Spleen (tissue), 11 donors: Measurements from ENCODE around the gene THSD7A. TPM values are rescaled to one million over a fixed set of nuclear protein-coding genes. Genes with fewer than 3 reads are reported as not detected.

Source experiments
- DNase-seq: peaks from one replicate; pipeline ENCODE4 v3.0.0-alpha.2; 2020
- H3K27ac ChIP-seq, 8 donors: fragments of 200-600 bp; sonication (generic) in 7 of 8; 1 replicate in 4 of 8; 2 replicates in 4 of 8; pipeline versions ENCODE4 v1.5.0 to v1.8.0; 2016 to 2021; ENCODE audit warnings: inconsistent platforms in 4 of 8, mild to moderate bottlenecking in 4 of 8, moderate library complexity in 1 of 8
- H3K27me3 ChIP-seq, 7 donors: fragments of 200-600 bp; sonication (generic) in 6 of 7; replicated peaks in 1 of 7; 1 replicate in 4 of 7; 2 replicates in 3 of 7; pipeline versions ENCODE4 v1.5.0 to v1.8.0; 2016 to 2021; ENCODE audit warnings: inconsistent platforms in 3 of 7, mild to moderate bottlenecking in 1 of 7
- H3K36me3 ChIP-seq, 6 donors: fragments of 200-600 bp; sonication (generic) in 5 of 6; 1 replicate in 4 of 6; 2 replicates in 2 of 6; pipeline versions ENCODE4 v1.5.0 to v1.8.0; 2016 to 2021; ENCODE audit warnings: inconsistent platforms in 2 of 6
- H3K4me1 ChIP-seq, 6 donors: fragments of 200-600 bp; sonication (generic) in 5 of 6; 1 replicate in 3 of 6; 2 replicates in 3 of 6; pipeline versions ENCODE4 v1.5.0 to v1.8.0; 2016 to 2021; ENCODE audit warnings: inconsistent platforms in 3 of 6
- H3K4me3 ChIP-seq, 8 donors: fragments of 200-600 bp; sonication (generic) in 7 of 8; 1 replicate in 4 of 8; 2 replicates in 4 of 8; pipeline versions ENCODE4 v1.5.0 to v1.8.0; 2016 to 2021; ENCODE audit warnings: inconsistent platforms in 4 of 8, mild to moderate bottlenecking in 4 of 8, moderate library complexity in 2 of 8
- H3K9me3 ChIP-seq, 8 donors: fragments of 200-600 bp; sonication (generic) in 7 of 8; 1 replicate in 4 of 8; 2 replicates in 4 of 8; pipeline versions ENCODE4 v1.5.0 to v1.8.0; 2016 to 2021; ENCODE audit warnings: inconsistent platforms in 4 of 8
- CTCF ChIP-seq, 11 experiments: fragments of 200-600 bp in 7 of 11; fragments of 450-650 bp in 4 of 11; sonication (generic) in 4 of 11; IDR thresholded peaks in 8 of 11; conservative IDR thresholded peaks in 3 of 11; 1 replicate in 7 of 11; 2 replicates in 4 of 11; pipeline versions ENCODE4 v1.4.0 to v1.8.0; 2016 to 2021; ENCODE audit warnings: antibody characterized with exemption in 11 of 11, inconsistent platforms in 4 of 11, mild to moderate bottlenecking in 1 of 11
- POLR2A ChIP-seq, 3 donors: fragments of 450-650 bp; IDR thresholded peaks; one replicate each; pipeline ENCODE4 v1.5.1; 2017; ENCODE audit warnings: antibody characterized with exemption in 3 of 3, mild to moderate bottlenecking in 1 of 3
- POLR2AphosphoS5 ChIP-seq, 3 donors: sonication (generic); formaldehyde crosslinking; IDR thresholded peaks; one replicate each; pipeline ENCODE4 v1.5.1; 2017; ENCODE audit warnings: antibody characterized with exemption in 3 of 3
- WGBS, 5 donors: extraction: QIAGEN DNeasy Blood & Tissue Kit in 3 of 5; methylation state at CpG; one replicate each; pipeline versions ENCODE4 v1.1.5 to v1.1.7; 2013 to 2018; 5-methylcytosine and 5-hydroxymethylcytosine counted together
- intact Hi-C: fragments of 100-400 bp; cut with DNase I; formaldehyde crosslinking; loops from one replicate; pipeline ENCODE4 v1.15.0; 2023; ENCODE audit warnings: low total_unique reads
- polyA plus RNA-seq, 3 donors: library from polyadenylated mRNA; stranded (reverse); fragments of 200-250 nt; gene quantifications; one replicate each; pipeline ENCODE4 v1.2.1, GENCODE V29; 2013
- total RNA-seq, 7 donors: library from RNA; depleted of rRNA in 3 of 7; stranded (reverse); fragments of >200 nt in 3 of 7; fragmentation: NEBNext Ultra II Directional in 4 of 7; extraction: Animal tissue kit (Norgen Biotek cat#: 25700) in 4 of 7; gene quantifications; one replicate each; pipeline versions ENCODE4 v1.1.0 to v1.2.1, GENCODE V29; 2016 to 2021
- donor health status: healthy with polysubstance abuse.
- donor health status: DM: no; HTN: no; CAD: no; lungs with moderate emphysema.
- donor health status: DM: no; HTN: no; CAD: no.
- donor health status: Bipolar disorder and iron deficiency.
- donor health status: healthy.
- donor health status: DM: no; HTN: no; CAD: no.
- donor health status: DM: yes; HTN: yes; CAD: no.

The THSD7A gene
- total and polyA plus RNA-seq, 10 donors, result 0.29 to 8.7 (median 4.2) TPM

GRCh38 chr7:11374629-11375028 lies 457.4 kb downstream of the THSD7A start:
- no peaks in the 10 kb centered on the region for H3K9me3 ChIP-seq
- H3K36me3 ChIP-seq, result no peaks in the 10 kb centered on the region
- H3K4me3 ChIP-seq, result no peak overlapping the region
- 72 to 90% (median 81%) methylated on average over 3 of the region's 3 CpGs for WGBS, 5 donors
- H3K27me3 ChIP-seq, result no peaks in the 10 kb centered on the region
- intact Hi-C loops, result no loop called here
- no peak for TF ChIP-seq CTCF (IDR thresholded peaks at IDR 0.05 in 8 of 11, conservative IDR thresholded peaks at IDR 0.05 in 3 of 11)
- no peak for TF ChIP-seq POLR2A (IDR thresholded peaks at IDR 0.05)
- no peak for TF ChIP-seq POLR2AphosphoS5 (IDR thresholded peaks at IDR 0.05)
- no peak for DNase-seq
- H3K4me1 ChIP-seq, result no peaks in the 10 kb centered on the region
- no peak overlapping the region for H3K27ac ChIP-seq

- WGBS, 5 donors, result 77 to 84% (median 80%) methylated on average over 2 of the region's 2 CpGs
- H3K27ac ChIP-seq, result no peak overlapping the region
- no peak overlapping the region for H3K4me3 ChIP-seq
- intact Hi-C loops, result no loop called here
- no peak for DNase-seq
- no peaks in the 10 kb centered on the region for H3K27me3 ChIP-seq
- peak in 2 of 11 experiments; percentile 30 to 32 for TF ChIP-seq CTCF (IDR thresholded peaks at IDR 0.05 in 8 of 11, conservative IDR thresholded peaks at IDR 0.05 in 3 of 11)
- no peak for TF ChIP-seq POLR2AphosphoS5 (IDR thresholded peaks at IDR 0.05)
- H3K4me1 ChIP-seq, result no peaks in the 10 kb centered on the region
- H3K36me3 ChIP-seq, result no peaks in the 10 kb centered on the region
- no peaks in the 10 kb centered on the region for H3K9me3 ChIP-seq
Observed at GRCh38 chr7:11373546-11374142, 458.4 kb downstream of the THSD7A start.

- H3K4me3 ChIP-seq, result no peak overlapping the region
- DNase-seq, result no peak
- H3K27ac ChIP-seq, result no peak overlapping the region
- no peaks in the 10 kb centered on the region for H3K36me3 ChIP-seq
- no peaks in the 10 kb centered on the region for H3K9me3 ChIP-seq
- TF ChIP-seq CTCF (IDR thresholded peaks at IDR 0.05 in 8 of 11, conservative IDR thresholded peaks at IDR 0.05 in 3 of 11) (no peak), POLR2A (IDR thresholded peaks at IDR 0.05) (no peak), POLR2AphosphoS5 (IDR thresholded peaks at IDR 0.05) (no peak)
- H3K27me3 ChIP-seq, result no peaks in the 10 kb centered on the region
- no peaks in the 10 kb centered on the region for H3K4me1 ChIP-seq
- intact Hi-C loops, result no loop called here
- WGBS, 5 donors, result 50 to 91% (median 86%) methylated on average over 1 of the region's 1 CpG
Observed at GRCh38 chr7:11369696-11370095, 462.3 kb downstream of the THSD7A start.

GRCh38 chr7:11366118-11366517 lies 465.9 kb downstream of the THSD7A start:
- WGBS, 5 donors, result 85 to 92% (median 90%) methylated on average over 4 of the region's 4 CpGs
- H3K4me1 ChIP-seq, result no peaks in the 10 kb centered on the region
- no peaks in the 10 kb centered on the region for H3K36me3 ChIP-seq
- H3K9me3 ChIP-seq, result no peaks in the 10 kb centered on the region
- DNase-seq, result no peak
- H3K4me3 ChIP-seq, result no peak overlapping the region
- no peak for TF ChIP-seq CTCF (IDR thresholded peaks at IDR 0.05 in 8 of 11, conservative IDR thresholded peaks at IDR 0.05 in 3 of 11)
- TF ChIP-seq POLR2AphosphoS5 (IDR thresholded peaks at IDR 0.05), result no peak
- no peak for TF ChIP-seq POLR2A (IDR thresholded peaks at IDR 0.05)
- intact Hi-C loops, result no loop called here
- H3K27me3 ChIP-seq, result no peaks in the 10 kb centered on the region
- H3K27ac ChIP-seq, result no peak overlapping the region
